CD4-positive, alpha-beta memory T cell (primary cell): Measurements from ENCODE around the gene C6orf62. TPM values are rescaled to one million over a fixed set of nuclear protein-coding genes. Genes with fewer than 3 reads are reported as not detected.
"Not testable (repeated sequence)": the region's sequence is repeated elsewhere in the genome, so short reads cannot be mapped to it uniquely, and the experiment has no call there.

Experiments used
- CTCF ChIA-PET: fragments of 350-600 bp; sonication (Branson Sonifier 250); formaldehyde crosslinking; loops from one replicate; lab custom pipeline; 2021; ENCODE audit warnings: inconsistent platforms; ENCODE audit not compliant: partially characterized antibody; lab: Charles Lee
- POLR2A ChIA-PET: fragments of 350-600 bp; sonication (Branson Sonifier 250); formaldehyde crosslinking; loops from one replicate; lab custom pipeline; 2021; ENCODE audit not compliant: partially characterized antibody; lab: Charles Lee
- DNase-seq, 5 donors: peaks; one replicate each; pipeline versions ENCODE4 v3.0.0 to v3.0.0-alpha.2; 2020 to 2022; ENCODE audit warnings: mixed read lengths in 1 of 5
- H3K27ac ChIP-seq: one replicate; pipeline ENCODE4 v1.7.0; 2013; ENCODE audit warnings: low read depth, low read length
- H3K27me3 ChIP-seq: 2 replicates; pipeline ENCODE4 v1.7.0; 2013; ENCODE audit warnings: mild to moderate bottlenecking, low read length, moderate library complexity; ENCODE audit not compliant: insufficient read depth
- H3K36me3 ChIP-seq: 2 replicates; pipeline ENCODE4 v1.7.0; 2013; ENCODE audit warnings: mild to moderate bottlenecking, low read length, moderate library complexity; ENCODE audit not compliant: insufficient read depth
- H3K4me1 ChIP-seq: 2 replicates; pipeline ENCODE4 v1.7.0; 2013; ENCODE audit warnings: mild to moderate bottlenecking, low read length, moderate library complexity; ENCODE audit not compliant: insufficient read depth
- H3K4me3 ChIP-seq, 2 donors: one replicate each; pipeline ENCODE4 v1.7.0; 2013; ENCODE audit warnings: low read length in 2 of 2, mild to moderate bottlenecking in 1 of 2
- H3K9me3 ChIP-seq, 2 donors: one replicate each; pipeline ENCODE4 v1.7.0; 2013; ENCODE audit warnings: low read length in 2 of 2, control low read depth in 1 of 2; ENCODE audit not compliant: control insufficient read depth in 1 of 2
- H3K27ac Mint-ChIP-seq, 7 donors: one replicate each; pipeline ENCODE4 v1.8.0; 2020 to 2021; ENCODE audit warnings: mixed read lengths in 7 of 7, mild to moderate bottlenecking in 6 of 7, inconsistent platforms in 3 of 7, moderate library complexity in 3 of 7
- H3K27me3 Mint-ChIP-seq, 2 donors: one replicate each; pipeline ENCODE4 v1.8.0; 2020 to 2021; ENCODE audit warnings: mixed read lengths in 2 of 2
- H3K36me3 Mint-ChIP-seq, 2 donors: one replicate each; pipeline ENCODE4 v1.8.0; 2020 to 2021; ENCODE audit warnings: mixed read lengths in 2 of 2, inconsistent platforms in 1 of 2, mild to moderate bottlenecking in 1 of 2
- H3K4me1 Mint-ChIP-seq, 4 donors: one replicate each; pipeline ENCODE4 v1.8.0; 2020 to 2021; ENCODE audit warnings: mixed read lengths in 4 of 4, mild to moderate bottlenecking in 1 of 4
- H3K4me3 Mint-ChIP-seq, 8 donors: one replicate each; pipeline ENCODE4 v1.8.0; 2020 to 2021; ENCODE audit warnings: mixed read lengths in 8 of 8, mild to moderate bottlenecking in 7 of 8, moderate library complexity in 6 of 8, inconsistent platforms in 3 of 8
- H3K9me3 Mint-ChIP-seq, 8 donors: one replicate each; pipeline ENCODE4 v1.8.0; 2020 to 2021; ENCODE audit warnings: mixed read lengths in 8 of 8, mild to moderate bottlenecking in 5 of 8, inconsistent platforms in 3 of 8, moderate library complexity in 1 of 8
- intact Hi-C: fragments of 100-400 bp; cut with micrococcal nuclease; formaldehyde crosslinking; loops from one replicate; pipeline ENCODE4 v1.15.1; 2023
- polyA plus RNA-seq, 2 donors: library from polyadenylated mRNA; unstranded; fragments of 300-500 nt; fragmentation: Illumina TruSeq; gene quantifications; one replicate each; pipeline ENCODE4 v1.2.3, GENCODE V29; 2021
- total RNA-seq, 2 experiments: library from RNA; stranded (reverse); gene quantifications; one replicate each; pipeline ENCODE4 v1.2.3, GENCODE V29; 2021

The C6orf62 gene
- total and polyA plus RNA-seq, 4 experiments from 2014 or later, result 90.1 to 176 (median 149) TPM

DNA sequence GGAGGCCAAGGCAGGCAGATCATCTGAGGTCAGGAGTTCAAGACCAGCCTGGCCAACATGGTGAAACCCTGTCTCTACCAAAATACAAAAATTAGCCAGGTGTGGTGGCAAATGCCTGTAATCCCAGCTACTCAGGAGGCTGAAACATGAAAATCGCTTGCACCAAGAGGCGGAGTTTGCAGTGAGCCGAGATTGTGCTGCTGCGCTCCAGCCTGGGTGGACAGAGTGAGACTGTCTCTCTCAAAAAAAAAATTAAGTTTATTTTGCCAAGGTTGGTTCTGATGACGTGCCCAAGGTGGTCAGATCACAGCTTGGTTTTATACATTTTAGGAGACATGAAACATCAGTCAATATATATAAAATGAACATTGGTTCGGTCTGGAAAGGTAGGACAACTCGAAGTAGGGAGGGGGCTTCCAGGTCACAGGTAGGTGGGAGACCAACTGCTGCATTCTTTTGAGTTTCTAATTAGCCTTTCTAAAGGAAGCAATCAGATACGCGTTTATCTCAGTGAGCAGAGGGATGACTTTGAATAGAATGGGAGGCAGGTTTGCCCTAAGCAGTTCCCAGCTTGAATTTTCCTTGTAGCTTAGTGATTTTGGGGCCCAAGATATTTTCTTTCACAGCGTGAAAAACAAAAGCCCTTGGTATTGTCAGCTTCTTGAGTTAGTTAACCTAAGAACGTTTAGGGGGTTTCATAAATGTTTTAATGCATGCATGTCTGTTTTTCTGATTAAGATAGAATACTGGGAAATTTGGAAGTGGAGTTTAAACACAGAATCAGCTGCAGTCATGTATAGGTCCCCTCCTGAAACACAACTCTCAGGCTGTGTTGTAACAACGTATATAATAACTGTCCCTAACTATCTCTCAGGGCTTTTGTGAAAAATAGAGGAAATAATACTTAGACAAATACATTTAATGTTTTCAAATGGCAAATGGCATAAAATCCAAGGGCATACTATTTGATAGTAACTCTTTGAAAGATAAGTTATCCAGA is 35.4 kb downstream of the C6orf62 start:
- H3K4me3 Mint-ChIP-seq, result no peak overlapping the region
- CTCF ChIA-PET, result interaction anchor here (1.4 kb wide), 1 partner anchor 103 kb away, joined by 4 read pairs; no protein-coding TSS in a partner anchor
- POLR2A ChIA-PET, result no interaction called here
- no peaks in the 10 kb centered on the region for H3K36me3 ChIP-seq
- DNase-seq, result no peak
- no peak overlapping the region for H3K4me3 ChIP-seq
- peaks cover 3 to 9% of the 10 kb centered on the region in 2 donors for H3K36me3 Mint-ChIP-seq
- H3K9me3 ChIP-seq, result no peaks in the 10 kb centered on the region
- H3K4me1 ChIP-seq, result no peaks in the 10 kb centered on the region
- peaks cover 0 to 4% (median 0%) of the 10 kb centered on the region in 4 donors for H3K4me1 Mint-ChIP-seq
- no peaks in the 10 kb centered on the region for H3K27me3 Mint-ChIP-seq
- intact Hi-C loops, result no loop called here
- H3K27me3 ChIP-seq, result no peaks in the 10 kb centered on the region
- H3K27ac ChIP-seq, result no peak overlapping the region
- H3K27ac Mint-ChIP-seq, result no peak overlapping the region
- no peaks in the 10 kb centered on the region for H3K9me3 Mint-ChIP-seq

DNA sequence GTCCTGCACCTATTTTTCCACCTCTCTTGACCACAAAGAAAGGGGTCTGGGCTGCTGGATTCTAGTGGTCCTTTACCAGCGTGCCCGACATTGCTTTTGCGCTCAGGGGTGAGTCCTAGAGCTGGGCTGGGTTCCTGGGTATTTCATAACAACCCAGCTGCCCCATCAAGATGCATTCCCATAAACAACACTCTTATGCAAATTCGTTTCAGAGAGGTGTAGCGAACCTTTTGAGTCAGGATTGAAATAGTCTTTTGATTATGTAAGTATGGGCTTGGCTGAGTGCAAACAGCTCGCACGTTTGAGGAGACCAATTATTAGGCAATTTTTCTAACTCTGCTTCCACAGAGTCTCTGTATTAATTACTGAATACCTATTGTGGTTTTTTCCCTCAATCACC is 38.4 kb downstream of the C6orf62 start:
- Mint-ChIP-seq H3K27me3 (no peaks in the 10 kb centered on the region), H3K4me1 (no peaks in the 10 kb centered on the region), H3K27ac (no peak overlapping the region), H3K4me3 (no peak overlapping the region), H3K36me3 (peaks cover 0 to 4% of the 10 kb centered on the region in 2 donors), H3K9me3 (no peaks in the 10 kb centered on the region)
- Histone ChIP-seq H3K4me1 (no peaks in the 10 kb centered on the region), H3K27ac (no peak overlapping the region), H3K36me3 (no peaks in the 10 kb centered on the region), H3K9me3 (no peaks in the 10 kb centered on the region), H3K27me3 (no peaks in the 10 kb centered on the region), H3K4me3 (no peak overlapping the region)
- CTCF ChIA-PET, result no interaction called here
- intact Hi-C loops, result no loop called here
- no peak for DNase-seq
- POLR2A ChIA-PET, result no interaction called here

DNA sequence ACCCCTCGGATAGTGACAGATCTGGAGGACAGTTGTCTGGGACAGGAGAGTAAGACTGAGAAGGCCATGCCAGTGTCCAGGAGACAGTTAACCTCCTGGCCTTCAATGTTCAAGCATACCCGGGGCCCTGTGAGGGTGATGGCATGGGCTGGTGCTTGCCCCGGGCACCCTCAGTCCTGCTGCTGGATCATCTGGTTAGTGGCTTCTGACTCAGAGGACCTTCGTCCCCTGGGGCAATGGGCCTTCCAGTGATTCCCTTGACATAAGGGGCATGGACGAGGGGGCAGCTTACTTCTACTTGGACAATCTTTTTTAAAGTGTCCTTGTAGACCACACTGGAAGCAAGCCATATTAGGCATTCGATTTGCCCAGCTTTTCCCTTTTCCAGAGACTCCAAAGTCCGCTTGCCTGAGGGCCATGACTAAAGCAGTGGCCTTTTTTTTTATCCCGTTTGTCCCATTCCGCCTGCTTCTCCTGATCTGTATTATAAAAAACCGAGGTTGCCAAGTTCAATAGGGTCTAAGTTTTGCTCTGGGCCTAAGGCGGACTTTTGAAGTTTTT is 40.1 kb downstream of the C6orf62 start:
- CTCF ChIA-PET, POLR2A ChIA-PET, H3K4me1 ChIP-seq, H3K36me3 Mint-ChIP-seq, intact Hi-C loops, H3K27me3 ChIP-seq, H3K4me3 Mint-ChIP-seq, H3K9me3 ChIP-seq, H3K27me3 Mint-ChIP-seq, H3K4me1 Mint-ChIP-seq, H3K27ac ChIP-seq, H3K4me3 ChIP-seq, H3K36me3 ChIP-seq, H3K9me3 Mint-ChIP-seq, DNase-seq, H3K27ac Mint-ChIP-seq: not testable (repeated sequence)

DNA sequence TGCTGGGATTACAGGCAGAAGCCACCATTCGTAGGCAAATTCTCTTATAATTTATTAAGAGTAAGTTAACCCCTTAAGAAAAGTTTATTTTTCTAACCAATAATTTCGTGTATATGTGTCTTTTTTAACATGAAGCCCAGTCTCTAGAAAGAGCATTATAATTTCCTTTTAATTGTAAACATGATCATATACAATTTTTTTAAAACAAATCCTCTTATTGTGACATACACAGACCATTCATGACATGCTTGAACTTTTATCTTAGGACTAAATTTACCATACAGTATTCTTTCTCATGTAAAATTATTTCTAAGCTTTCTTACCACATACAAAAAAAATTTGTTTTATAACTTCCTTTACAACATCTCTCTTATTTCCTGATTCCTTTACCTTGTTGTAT is 45.3 kb downstream of the C6orf62 start:
- intact Hi-C loops, result no loop called here
- H3K4me3 Mint-ChIP-seq, result no peak overlapping the region
- peaks cover 1% of the 10 kb centered on the region for H3K4me1 ChIP-seq
- ChIA-PET POLR2A (no interaction called here), CTCF (interaction anchor here (2.2 kb wide), 1 partner anchor 92 kb away, joined by 6 read pairs; no protein-coding TSS in a partner anchor)
- no peaks in the 10 kb centered on the region for H3K36me3 ChIP-seq
- no peak overlapping the region for H3K27ac ChIP-seq
- H3K4me3 ChIP-seq, result no peak overlapping the region
- H3K36me3 Mint-ChIP-seq, result peaks cover 2 to 6% of the 10 kb centered on the region in 2 donors
- H3K27me3 ChIP-seq, result no peaks in the 10 kb centered on the region
- no peaks in the 10 kb centered on the region for H3K9me3 ChIP-seq
- no peak overlapping the region for H3K27ac Mint-ChIP-seq
- DNase-seq, result no peak
- peaks cover 4 to 6% (median 5%) of the 10 kb centered on the region in 4 donors for H3K4me1 Mint-ChIP-seq
- peaks cover 0 to 9% (median 3%) of the 10 kb centered on the region in 8 donors for H3K9me3 Mint-ChIP-seq
- H3K27me3 Mint-ChIP-seq, result no peaks in the 10 kb centered on the region

DNA sequence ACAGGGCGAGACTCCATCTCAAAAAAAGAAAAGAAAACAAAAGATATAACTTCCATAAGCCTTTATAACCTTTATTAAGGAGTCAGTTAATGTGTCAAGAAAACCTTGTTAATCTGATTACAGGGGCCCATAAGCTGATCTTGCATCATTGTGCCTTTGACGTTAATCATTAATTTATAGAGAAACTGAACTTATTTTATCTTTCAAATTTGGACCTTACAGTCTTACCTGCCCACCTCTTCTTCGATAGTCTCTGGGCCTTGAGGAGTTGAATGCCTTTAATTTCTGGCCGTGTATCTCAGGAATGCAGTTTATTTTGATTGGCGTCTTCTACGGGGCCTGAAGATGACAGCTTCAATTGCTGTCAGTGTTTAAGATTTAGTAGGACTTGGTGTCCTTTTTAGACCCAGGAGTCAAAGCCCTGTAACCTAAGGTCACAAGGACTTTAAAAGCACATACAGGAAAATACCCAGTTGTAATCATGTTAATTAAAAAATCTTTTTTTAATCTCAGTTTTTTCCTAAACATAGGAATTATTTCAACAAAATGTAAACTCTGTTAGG is 46.3 kb downstream of the C6orf62 start:
- Histone ChIP-seq H3K36me3 (no peaks in the 10 kb centered on the region), H3K27me3 (no peaks in the 10 kb centered on the region), H3K9me3 (no peaks in the 10 kb centered on the region), H3K27ac (no peak overlapping the region), H3K4me3 (no peak overlapping the region), H3K4me1 (peaks cover 11% of the 10 kb centered on the region)
- Mint-ChIP-seq H3K4me1 (peaks cover 4 to 16% (median 9%) of the 10 kb centered on the region in 4 donors), H3K27me3 (no peaks in the 10 kb centered on the region), H3K9me3 (peaks cover 0 to 9% (median 3%) of the 10 kb centered on the region in 8 donors), H3K4me3 (no peak overlapping the region), H3K36me3 (peaks cover 2 to 6% of the 10 kb centered on the region in 2 donors), H3K27ac (no peak overlapping the region)
- DNase-seq, result no peak
- ChIA-PET POLR2A (no interaction called here), CTCF (interaction anchor here (2.2 kb wide), 1 partner anchor 91 kb away, joined by 6 read pairs; no protein-coding TSS in a partner anchor)
- intact Hi-C loops, result no loop called here

DNA sequence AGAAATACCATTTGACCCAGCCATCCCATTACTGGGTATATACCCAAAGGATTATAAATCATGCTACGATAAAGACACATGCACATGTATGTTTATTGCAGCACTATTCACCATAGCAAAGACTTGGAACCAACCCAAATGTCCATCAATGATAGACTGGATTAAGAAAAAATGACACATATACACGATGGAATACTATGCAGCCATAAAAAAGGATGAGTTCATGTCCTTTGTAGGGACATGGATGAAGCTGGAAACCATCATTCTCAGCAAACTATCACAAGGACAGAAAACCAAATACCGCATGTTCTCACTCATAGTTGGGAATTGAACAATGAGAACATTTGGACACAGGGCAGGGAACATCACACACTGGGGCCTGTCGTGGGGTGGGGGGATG is 47.9 kb downstream of the C6orf62 start:
- H3K9me3 Mint-ChIP-seq, H3K4me3 Mint-ChIP-seq, H3K27me3 Mint-ChIP-seq, intact Hi-C loops, H3K9me3 ChIP-seq, H3K4me3 ChIP-seq, H3K27me3 ChIP-seq, DNase-seq, POLR2A ChIA-PET, H3K27ac Mint-ChIP-seq, H3K36me3 ChIP-seq, H3K27ac ChIP-seq: not testable (repeated sequence)
- Mint-ChIP-seq H3K36me3 (peaks cover 6 to 15% of the 10 kb centered on the region in 2 donors), H3K4me1 (peaks cover 9 to 32% (median 20%) of the 10 kb centered on the region in 4 donors)
- CTCF ChIA-PET, result interaction anchor here (1.2 kb wide), 1 partner anchor 86 kb away, joined by 3 read pairs; no protein-coding TSS in a partner anchor
- H3K4me1 ChIP-seq, result peaks cover 14% of the 10 kb centered on the region

DNA sequence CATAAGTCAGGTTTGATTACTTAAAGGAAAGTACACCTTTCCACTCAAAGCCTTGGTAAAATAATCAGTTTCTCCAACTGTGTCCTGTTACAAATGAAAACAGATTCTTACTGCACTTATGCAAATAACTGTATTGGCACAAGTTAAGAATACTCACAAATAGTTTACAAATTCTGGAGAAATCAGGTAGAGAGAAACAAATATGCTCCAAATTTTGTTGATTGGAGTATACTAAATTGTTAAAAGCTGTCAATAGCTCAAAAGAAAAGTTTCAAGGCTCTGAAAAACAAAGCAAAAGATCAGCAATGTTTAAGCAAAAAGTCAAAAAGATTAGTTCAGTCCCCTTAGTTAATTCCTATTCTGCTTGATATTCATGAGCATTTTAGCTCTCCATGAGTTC is 48.5 kb downstream of the C6orf62 start:
- H3K36me3 ChIP-seq, H3K27me3 Mint-ChIP-seq, H3K27ac ChIP-seq, intact Hi-C loops, H3K27me3 ChIP-seq, H3K27ac Mint-ChIP-seq, H3K9me3 Mint-ChIP-seq, DNase-seq, POLR2A ChIA-PET, H3K4me3 ChIP-seq, H3K4me3 Mint-ChIP-seq, H3K9me3 ChIP-seq: not testable (repeated sequence)
- Mint-ChIP-seq H3K4me1 (peaks cover 13 to 37% (median 25%) of the 10 kb centered on the region in 4 donors), H3K36me3 (peaks cover 6 to 21% of the 10 kb centered on the region in 2 donors)
- CTCF ChIA-PET, result interaction anchor here (1.2 kb wide), 1 partner anchor 86 kb away, joined by 3 read pairs; no protein-coding TSS in a partner anchor
- H3K4me1 ChIP-seq, result peaks cover 18% of the 10 kb centered on the region
